DMS153 treated with DMSO at 0.1 percent for 48 hours (cell line): ENCODE measurements around the gene AGFG2.
A peak's percentile ranks its signal among the peaks of the same experiment; 100 is the strongest.

Experiments used
- DNase-seq: peaks from one replicate; lab custom pipeline; 2025; ENCODE audit not compliant: unreplicated experiment; lab: John Stamatoyannopoulos, UW

Gene AGFG2

DNA sequence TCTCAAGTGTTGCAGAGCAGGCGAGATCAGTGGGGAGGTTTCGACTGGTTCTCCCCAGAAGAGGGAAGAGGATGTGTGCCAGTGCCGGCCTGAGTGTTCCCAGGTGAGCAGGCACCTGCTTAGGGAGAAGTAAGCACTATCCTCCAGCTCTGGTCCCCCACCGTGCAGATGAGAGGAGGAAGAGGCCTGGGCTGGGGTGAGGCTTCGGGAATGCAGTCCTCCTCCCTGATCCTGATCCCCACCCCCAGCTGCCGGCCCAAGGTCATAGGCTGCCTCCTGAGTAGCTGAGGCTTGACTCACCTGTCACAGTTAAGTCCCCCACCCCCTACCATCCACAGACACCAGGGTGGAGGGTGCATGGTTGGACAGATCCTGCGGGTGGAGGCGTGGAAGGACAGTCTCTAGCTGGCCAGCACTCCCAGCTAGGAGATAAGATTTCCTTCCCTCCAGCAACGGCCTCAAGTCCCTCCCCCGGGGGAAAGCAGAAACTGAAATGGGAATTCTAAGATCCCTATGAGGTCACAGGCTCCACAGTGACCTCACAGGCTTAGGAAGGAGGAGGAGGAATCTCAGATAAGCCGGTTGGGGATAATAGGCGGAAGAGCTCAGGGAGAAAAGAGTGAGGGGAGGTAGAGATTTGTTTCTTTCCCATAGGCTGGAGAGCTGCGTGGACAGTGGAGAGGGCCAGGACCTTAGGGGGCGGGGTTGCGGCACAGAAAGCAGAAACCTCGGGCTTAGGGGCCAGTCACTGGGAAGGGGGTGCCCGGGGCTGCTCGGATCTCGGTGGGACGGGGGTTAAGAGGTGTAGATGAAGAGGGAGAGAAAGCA is 45.9 kb downstream of the AGFG2 start:
- no peak for DNase-seq

DNA sequence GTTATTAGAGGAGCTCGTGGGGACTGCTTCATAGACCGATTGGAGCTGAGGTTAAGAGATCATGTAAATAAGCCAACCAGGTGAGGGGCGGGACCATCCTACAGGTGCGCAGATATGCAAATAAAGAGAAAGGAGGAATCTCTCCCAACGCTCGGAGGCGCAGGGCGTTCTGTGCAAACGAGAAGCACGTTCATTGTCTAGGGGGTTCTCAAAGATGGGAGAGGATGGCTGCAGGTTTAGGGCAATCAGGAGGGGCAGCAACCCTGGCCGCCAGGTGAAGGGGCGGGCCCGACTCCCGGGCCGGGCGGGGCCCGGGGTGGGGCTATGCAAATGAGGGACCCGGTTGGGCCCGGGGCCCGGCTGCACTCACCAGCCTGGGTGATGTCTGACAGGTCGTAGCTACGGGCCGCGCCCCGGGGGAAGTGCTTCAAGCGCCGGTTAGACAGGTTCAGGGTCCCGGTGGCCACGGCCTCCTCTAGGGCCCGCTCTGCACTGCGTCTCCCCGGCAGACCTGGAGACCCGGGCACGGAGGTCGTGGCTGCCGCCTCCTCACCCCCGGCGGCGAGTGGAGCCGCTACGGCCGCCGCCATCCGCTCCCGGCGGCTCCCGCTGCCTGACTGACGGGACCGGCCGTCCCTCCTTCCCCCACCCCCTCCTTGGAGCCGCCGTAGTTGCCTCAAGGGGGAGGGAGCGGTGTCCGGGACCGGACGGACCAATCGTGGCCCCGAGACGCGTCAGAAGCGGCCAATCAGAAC is 46.7 kb downstream of the AGFG2 start, which contains the start of gene LRCH4:
Gene LRCH4 (minus strand): TSS at position 619 of the 755 bp plus-strand sequence. CDS start 29 bp downstream, at position 590.
- no peak for DNase-seq

DNA sequence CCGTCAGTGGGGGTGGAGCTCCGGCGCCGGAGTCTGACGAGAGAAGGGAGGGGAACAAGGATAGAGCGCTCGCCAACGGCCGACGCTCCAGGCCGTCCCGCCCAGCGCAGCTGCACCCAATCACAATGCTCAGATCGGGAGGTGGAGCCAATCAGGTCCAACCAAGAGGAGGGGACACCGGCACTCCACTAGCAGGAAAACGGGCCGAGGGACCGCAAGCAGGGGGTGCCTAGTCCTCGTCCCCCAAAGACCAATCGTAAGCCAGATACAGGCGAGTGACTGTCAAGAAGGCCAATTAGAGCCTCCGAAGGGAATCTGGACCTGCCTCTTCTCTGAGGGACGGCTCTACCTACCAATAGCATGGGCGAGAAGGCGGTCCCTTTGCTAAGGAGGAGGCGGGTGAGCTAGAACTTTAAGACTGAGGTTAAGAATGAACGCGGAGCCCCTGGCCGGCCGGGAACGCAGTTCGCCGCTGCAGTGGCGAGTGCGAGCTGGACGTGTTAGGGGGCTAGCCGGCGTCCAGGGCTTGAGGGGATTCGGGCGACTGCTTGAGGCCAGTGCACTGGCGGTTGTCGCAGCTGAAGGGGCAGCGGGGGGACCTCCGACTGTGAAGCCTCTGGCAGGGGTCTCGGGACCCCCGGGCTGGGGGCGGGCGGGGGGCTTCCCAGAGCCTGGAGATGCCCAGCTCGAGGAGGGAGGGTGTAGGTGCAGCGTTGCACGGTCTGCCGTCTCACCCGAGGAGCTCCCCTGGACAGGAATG is 47.4 kb downstream of the AGFG2 start, which contains the start of gene FBXO24:
Gene FBXO24 (plus strand): TSS at position 63 of the 760 bp plus-strand sequence. CDS start 298 bp downstream, at position 361.
- peak; percentile 98 for DNase-seq

DNA sequence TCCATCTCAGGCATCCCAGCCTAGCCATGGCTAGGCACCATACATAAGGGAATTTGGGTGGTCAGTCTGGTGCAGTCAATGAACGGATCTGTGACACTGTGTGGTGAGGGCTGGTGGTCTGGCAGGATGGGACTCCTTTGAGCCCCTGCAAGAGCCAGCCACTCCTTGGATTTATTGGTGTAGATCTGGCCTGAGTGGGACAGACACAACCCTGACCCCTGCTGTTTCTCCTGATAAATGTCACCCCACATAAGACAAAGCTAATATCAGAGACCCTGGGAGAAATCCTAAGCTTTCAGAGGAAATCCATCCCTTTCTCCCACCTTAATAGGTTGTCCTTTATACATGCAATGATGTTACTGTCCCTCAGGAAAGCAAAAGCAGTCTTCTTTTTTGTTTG is 49.4 kb downstream of the AGFG2 start:
- DNase-seq = no peak

DNA sequence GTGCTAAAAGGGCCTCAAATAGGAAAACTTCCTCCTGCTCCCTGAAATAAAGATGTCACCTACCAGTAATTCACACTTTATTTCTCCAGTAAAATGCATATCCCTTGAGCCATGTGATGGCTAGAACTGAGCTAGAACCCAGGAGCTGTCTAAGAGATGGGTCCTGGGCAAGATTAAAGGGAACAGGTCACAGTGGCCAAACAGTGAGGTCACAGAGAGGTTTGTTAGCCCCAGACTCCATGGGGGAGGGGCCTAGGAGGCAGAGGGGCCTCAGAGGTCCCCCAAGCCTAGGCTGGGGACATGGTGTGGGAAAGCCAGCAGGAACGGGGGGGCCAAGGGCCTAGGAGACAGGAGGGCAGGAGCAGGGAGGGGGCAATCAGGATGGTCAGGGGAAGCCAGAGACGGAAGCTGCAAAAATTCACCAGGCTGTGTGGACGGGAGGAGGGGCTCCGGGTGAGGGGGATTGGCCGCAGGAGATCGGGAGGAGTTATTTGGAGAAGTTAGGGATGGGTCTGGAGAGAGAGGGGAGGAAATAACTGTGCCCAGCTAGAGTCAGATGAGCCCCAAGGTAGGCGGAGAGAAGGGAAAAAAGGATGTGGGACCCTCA is 50.4 kb downstream of the AGFG2 start:
- DNase-seq = no peak

DNA sequence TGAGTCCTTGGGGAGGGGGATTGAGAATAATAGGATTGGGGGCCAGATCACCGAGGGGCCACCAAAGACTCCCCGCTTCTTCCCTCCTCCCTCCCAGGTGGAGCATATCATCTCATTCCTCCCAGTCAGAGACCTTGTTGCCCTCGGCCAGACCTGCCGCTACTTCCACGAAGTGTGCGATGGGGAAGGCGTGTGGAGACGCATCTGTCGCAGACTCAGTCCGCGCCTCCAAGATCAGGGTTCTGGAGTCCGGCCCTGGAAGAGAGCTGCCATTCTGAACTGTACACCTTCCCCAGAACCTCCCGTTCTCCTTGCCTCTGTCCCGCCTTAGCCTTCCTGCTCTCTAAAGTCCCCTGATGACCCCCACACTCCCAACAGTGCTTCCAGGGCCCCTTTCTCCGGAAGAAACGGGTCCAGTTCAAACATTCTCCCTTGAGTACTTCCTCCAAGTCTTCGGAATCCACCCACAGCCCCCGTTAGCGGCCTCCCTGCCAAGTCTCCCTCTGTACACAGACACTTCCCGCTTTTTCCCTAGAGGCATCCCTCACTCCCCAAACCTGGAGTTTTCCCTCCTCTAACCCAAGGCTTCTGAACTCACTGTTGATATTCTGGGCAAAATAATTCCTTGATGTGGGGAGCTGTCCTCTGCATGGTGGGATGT is 51.2 kb downstream of the AGFG2 start:
- no peak for DNase-seq

DNA sequence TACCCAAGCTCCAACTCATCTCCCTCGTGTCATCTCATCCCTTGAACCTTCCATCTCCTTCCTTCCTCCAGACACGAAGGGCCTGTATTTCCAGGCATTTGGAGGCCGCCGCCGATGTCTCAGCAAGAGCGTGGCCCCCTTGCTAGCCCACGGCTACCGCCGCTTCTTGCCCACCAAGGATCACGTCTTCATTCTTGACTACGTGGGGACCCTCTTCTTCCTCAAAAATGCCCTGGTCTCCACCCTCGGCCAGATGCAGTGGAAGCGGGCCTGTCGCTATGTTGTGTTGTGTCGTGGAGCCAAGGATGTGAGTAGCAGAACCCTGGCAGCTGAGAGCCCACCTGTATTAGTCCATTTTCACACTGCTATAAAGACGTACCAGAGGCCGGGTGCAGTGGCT is 52.6 kb downstream of the AGFG2 start:
- DNase-seq = no peak

DNA sequence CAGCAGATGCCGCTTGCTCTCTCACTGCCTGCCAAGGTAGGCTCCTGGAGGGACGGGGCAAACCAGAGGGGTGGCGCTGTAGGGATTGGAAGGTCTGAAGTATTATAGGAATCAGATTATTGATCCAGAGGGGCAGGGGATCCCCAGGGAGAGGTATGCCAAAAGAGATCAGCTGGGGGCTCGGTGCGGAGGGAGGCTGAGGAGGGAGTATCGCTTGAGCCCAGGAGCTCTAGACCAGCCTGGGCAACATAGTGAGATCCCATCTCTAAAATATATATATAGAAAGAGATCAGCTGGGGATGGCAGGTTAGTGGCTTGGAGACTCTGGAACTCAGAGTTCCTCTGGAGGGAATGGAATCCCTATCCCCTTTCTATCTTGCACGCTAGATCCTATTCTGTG is 56.2 kb downstream of the AGFG2 start:
- DNase-seq = no peak

DNA sequence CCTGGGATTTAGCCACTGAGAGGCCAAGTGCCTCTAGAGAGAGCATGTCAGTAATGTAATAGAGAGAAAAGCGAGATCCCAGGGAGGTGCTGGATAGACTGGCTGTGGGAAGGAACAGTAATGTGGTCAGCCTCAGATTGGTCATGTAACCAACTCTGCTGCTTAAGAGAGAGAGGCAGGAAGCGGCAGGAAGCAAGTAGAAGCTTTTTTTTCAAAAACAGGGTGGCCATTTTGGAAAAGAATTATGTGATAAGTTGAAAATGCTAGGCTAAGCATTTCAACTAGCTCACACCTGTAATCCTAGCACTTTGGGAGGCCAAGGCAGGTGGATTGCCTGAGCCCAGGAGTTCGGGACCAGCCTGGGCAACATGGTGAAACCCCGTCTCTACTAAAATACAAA is 59.4 kb downstream of the AGFG2 start:
- DNase-seq = no peak

DNA sequence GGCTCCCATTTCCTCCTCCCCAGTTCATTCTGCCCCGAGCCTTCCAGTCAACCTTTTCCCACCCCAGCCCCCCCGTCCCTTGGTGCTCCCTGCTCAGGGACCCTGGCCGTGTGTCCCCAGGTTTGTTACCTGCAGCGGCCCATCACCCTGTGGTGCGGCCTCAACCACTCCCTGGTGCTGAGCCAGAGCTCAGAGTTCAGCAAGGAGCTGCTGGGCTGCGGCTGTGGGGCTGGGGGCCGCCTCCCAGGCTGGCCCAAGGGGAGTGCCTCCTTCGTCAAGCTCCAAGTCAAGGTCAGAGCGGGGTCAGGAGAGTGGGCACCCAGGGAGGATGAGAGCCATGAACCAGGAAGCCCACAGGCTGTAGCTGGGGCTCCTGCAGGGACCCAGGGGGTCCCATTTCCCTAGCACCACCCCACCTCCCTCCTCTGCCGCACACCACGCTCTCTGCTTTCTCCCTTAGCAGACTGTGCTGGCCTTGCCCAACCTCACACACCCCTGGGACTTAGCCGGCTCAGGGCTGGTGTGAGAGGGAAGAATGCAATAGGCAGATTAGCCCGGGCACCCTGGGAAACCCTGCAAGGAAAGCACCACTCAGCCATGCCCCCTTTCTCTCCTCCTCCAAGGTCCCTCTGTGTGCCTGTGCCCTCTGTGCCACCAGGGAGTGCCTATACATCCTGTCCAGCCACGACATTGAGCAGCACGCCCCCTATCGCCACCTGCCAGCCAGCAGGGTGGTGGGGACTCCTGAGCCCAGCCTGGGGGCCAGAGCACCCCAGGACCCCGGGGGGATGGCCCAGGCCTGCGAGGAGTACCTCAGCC is 61.1 kb downstream of the AGFG2 start:
- DNase-seq = no peak

DNA sequence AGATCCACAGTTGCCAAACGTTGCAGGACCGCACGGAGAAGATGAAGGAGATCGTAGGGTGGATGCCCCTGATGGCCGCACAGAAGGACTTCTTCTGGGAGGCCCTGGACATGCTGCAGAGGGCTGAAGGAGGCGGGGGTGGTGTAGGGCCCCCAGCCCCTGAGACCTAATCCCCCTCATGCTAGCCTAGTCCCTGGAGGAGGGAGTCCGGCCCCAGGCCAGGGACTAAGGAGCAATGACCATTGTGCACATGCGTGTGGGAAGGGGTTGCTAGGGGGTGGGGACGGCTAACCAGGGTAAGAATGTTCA is 61.7 kb downstream of the AGFG2 start:
- no peak for DNase-seq

DNA sequence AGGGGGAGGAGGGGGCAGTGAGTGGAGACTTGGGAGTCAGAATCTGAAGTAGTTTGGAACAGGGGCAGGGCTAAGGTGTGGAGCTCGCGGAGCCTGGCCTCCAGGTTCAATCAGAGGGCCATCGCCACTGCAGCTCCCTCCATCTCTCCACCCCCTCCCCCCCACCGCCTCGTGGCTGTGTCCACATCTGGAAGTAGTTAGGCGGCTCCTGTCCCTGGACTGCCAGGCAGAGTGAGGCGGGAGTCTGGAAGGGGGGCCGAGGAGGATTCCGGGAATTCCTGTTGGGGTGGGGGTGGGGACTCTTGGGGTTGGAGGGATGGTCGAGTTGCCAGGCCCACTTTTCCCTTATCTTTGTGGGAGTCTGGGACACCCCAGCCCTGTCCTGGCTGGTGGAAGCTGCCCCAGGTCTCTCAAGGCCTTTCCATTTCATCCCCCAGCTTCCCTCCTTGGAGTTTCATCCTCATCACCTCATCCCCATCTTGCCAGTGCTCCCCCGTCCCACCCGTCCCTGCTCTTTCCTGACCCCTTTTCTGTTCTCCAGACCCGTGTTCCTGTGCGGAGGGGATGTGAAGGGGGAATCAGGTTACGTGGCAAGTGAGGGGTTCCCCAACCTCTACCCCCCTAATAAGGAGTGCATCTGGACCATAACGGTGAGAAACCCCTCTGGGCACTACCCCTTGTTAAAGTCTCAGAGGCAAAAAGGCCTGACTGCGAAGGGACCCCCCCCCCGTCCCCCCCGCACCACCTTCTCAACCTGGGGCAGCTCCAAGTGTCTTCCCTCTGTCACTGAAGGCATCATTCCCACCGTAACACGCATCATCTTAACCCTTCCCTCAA is 64.1 kb downstream of the AGFG2 start:
- DNase-seq = no peak

DNA sequence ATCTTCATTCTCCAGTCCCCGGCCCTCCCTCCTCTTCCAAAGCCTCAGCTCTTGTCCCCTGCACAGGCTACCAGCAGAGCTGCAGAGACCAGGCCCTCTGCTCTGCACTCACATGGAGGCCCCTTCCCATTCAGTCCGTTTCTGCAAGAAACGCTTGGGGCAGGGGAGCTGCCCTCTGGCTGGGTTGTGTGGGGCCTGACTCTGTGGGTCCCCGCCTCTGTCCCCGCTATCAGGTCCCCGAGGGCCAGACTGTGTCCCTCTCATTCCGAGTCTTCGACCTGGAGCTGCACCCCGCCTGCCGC is 64.7 kb downstream of the AGFG2 start:
- no peak for DNase-seq

DNA sequence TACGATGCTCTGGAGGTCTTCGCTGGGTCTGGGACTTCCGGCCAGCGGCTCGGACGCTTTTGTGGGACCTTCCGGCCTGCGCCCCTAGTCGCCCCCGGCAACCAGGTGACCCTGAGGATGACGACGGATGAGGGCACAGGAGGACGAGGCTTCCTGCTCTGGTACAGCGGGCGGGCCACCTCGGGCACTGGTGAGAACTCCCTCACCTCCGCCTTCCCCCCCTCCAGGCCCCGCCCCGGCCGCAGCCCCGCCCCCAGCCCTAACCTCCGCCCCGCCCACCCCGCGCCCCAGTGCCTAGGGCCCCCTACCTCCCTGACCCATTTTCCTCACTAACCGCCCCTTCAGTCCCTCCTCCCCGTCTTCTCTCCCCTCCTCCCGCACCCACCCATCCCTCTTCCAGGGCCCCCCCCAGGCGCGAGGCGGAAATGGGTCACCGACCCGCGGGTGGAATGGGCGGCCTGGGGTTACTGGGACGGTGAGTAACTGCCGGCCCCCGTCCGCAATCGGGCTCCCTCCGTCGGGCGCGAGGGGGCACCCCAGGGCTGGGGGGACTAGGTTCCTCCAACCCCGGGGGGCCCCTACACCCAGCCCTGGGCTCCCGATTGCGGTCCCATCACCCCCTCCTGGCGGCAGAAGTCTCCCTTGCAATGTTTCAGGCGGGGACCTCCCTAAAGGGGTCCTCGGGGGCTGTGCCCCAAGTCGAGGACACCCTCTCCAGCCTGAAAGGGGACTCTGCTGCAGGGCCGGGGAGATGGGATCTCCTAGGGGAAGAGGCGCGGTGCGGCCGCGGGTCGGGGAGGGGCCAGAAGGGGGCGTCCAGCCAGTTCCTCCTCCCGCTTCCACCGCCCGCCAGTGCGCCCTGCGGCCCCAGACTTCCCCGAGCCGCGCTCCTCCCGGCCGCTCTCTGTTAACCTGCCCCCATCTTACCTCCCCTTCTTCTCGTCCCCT is 65.3 kb downstream of the AGFG2 start:
- peak; percentile 17 for DNase-seq

DNA sequence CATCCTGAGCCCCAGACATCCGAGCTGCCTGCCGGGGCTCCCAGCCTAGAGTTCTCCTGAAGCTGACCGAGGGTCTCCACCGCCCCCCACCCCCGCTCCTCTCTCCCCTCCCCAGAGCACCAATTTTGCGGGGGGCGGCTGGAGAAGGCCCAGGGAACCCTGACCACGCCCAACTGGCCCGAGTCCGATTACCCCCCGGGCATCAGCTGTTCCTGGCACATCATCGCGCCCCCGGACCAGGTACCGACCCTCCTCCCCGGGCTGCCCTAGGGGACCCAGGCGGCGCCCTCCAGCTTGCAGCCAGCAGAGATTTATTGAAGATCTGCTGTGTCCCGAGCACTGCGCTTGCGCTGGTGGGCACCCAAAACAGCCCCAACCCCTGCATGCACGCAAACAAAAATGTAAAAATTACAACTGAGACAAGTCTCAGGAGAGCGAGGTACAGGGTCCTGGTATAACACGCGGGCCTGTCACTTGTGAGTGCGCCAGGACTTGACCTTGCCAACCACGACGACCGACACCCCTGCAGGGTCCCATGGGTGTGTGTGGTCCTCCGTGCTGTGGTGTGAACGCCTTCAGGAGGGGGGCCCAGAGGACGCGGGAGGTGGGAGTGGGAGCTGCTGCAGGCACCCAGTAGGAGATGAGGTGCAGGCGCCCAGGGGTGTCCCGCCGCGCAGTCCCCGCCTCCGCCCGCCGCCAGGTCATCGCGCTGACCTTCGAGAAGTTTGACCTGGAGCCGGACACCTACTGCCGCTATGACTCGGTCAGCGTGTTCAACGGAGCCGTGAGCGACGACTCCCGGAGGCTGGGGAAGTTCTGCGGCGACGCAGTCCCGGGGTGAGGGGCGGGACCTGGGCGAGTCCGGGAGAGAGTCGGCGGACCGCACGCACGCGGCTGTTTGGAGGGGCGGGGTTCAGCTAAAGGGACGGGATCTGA is 66.2 kb downstream of the AGFG2 start:
- DNase-seq = no peak

DNA sequence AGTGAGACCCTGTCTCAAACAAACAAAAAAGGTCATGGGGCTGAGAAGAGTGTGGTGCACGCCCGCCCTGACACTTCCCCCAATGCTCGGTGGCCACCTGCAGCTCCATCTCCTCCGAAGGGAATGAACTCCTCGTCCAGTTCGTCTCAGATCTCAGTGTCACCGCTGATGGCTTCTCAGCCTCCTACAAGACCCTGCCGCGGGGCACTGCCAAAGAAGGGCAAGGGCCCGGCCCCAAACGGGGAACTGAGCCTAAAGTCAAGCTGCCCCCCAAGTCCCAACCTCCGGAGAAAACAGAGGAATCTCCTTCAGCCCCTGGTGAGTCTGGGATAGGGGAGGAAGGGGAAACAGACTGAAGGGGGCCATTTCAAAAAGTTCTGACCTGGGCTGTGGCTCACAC is 67.3 kb downstream of the AGFG2 start:
- no peak for DNase-seq

DNA sequence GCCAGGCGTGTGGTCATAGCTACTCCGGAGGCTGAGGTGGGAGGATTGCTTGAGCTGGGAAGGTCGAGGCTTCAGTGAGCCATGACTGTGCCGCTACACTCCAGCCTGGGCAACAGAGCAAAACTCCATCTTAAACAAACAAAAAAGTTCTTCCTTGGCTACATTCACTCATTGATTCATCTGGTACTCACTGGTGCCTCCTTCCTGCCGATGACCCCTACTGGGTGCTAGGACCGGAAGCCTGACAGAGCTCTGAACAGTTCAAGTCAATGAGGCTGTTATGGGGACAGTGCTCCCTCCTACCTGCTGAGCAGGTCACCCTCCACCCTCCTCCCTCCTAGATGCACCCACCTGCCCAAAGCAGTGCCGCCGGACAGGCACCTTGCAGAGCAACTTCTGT is 68.1 kb downstream of the AGFG2 start:
- DNase-seq = no peak
